Loucy (cell line): Measurements from ENCODE around the gene KAT6B.

Experiments used
- H2AFZ ChIP-seq: fragments of 200-600 bp; sonication (generic); 2 replicates; pipeline ENCODE4 v1.6.0; 2016; ENCODE audit warnings: antibody characterized with exemption, mild to moderate bottlenecking, low read length, moderate library complexity
- H3F3A ChIP-seq: fragments of 200-600 bp; 2 replicates; pipeline ENCODE4 v1.6.0; 2016; ENCODE audit warnings: antibody characterized with exemption, low read depth, mild to moderate bottlenecking
- H3K27me3 ChIP-seq: fragments of 200-600 bp; sonication (generic); 2 replicates; pipeline ENCODE4 v1.6.1; 2014; ENCODE audit warnings: low read length, mild to moderate bottlenecking; ENCODE audit not compliant: insufficient read depth, poor library complexity, severe bottlenecking
- H3K36me3 ChIP-seq: fragments of 200-600 bp; sonication (generic); 2 replicates; pipeline ENCODE4 v1.6.1; 2016; ENCODE audit warnings: low read length; ENCODE audit not compliant: insufficient read depth
- H3K4me1 ChIP-seq: fragments of 200-600 bp; sonication (generic); 2 replicates; pipeline ENCODE4 v1.5.1; 2014; ENCODE audit warnings: low read length, mild to moderate bottlenecking; ENCODE audit not compliant: insufficient read depth, poor library complexity, severe bottlenecking
- H3K4me2 ChIP-seq: fragments of 200-600 bp; sonication (generic); 2 replicates; pipeline ENCODE4 v1.6.0; 2014; ENCODE audit warnings: antibody characterized with exemption, low read length, low read depth, mild to moderate bottlenecking; ENCODE audit not compliant: poor library complexity, severe bottlenecking
- H3K4me3 ChIP-seq: fragments of 200-600 bp; sonication (generic); 2 replicates; pipeline ENCODE4 v1.5.1; 2014; ENCODE audit warnings: low read length, mild to moderate bottlenecking, mixed read lengths; ENCODE audit not compliant: poor library complexity, severe bottlenecking
- H3K79me2 ChIP-seq: fragments of 200-600 bp; sonication (generic); 2 replicates; pipeline ENCODE4 v1.6.1; 2014; ENCODE audit warnings: low read length; ENCODE audit not compliant: insufficient read depth
- H3K9ac ChIP-seq: fragments of 200-600 bp; sonication (generic); 2 replicates; pipeline ENCODE4 v1.6.0; 2014; ENCODE audit warnings: mild to moderate bottlenecking, low read depth, low read length, moderate library complexity; ENCODE audit not compliant: poor library complexity, severe bottlenecking
- H3K9me2 ChIP-seq: fragments of 200-600 bp; sonication (generic); replicated peaks from 2 replicates; pipeline ENCODE4 v1.6.1; 2016; ENCODE audit warnings: low read depth, low read length, mixed read lengths
- H3K9me3 ChIP-seq: fragments of 200-600 bp; sonication (generic); 2 replicates; pipeline ENCODE4 v1.6.1; 2014; ENCODE audit warnings: mild to moderate bottlenecking, antibody characterized with exemption, low read length, low read depth; ENCODE audit not compliant: insufficient read depth
- H4K20me1 ChIP-seq: fragments of 200-600 bp; sonication (generic); 2 replicates; pipeline ENCODE4 v1.6.0; 2014; ENCODE audit warnings: antibody characterized with exemption, low read length, mild to moderate bottlenecking; ENCODE audit not compliant: insufficient read depth, poor library complexity, severe bottlenecking
- EZH2phosphoT487 ChIP-seq: fragments of 200-600 bp; IDR thresholded peaks from 2 replicates; pipeline ENCODE4 v1.6.1; 2018; ENCODE audit warnings: antibody characterized with exemption, mild to moderate bottlenecking, moderate library complexity, borderline replicate concordance
- TF ChIP-seq, protein P1 (sequence below): fragments of 200-600 bp; sonication (generic); conservative IDR thresholded peaks from 2 replicates; pipeline ENCODE4 v1.5.1; 2014; ENCODE audit warnings: mild to moderate bottlenecking, antibody characterized with exemption, low read length

Gene KAT6B

DNA sequence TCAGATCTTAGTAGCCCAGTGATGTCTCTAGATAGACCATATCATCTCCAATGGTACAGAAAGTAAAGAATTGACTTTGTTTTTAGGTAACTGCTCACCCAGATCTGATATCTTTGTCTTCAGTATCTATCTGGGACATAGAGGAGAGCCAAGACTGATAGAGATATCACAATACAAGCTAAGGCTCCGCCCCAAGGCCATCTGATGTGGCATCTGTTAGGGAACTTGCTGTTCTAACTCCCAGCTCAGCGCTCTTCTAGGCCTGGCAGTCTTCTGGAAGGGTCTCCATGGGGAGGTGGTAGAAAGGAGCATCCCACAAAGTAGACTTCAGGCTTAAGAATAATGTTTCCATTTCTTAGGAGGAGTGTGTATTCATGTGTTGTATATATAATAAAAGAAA, 196.7 kb downstream of the KAT6B start:
- peaks cover 31% of the 10 kb centered on the region for H3K4me1 ChIP-seq
- H3K9ac ChIP-seq, result no peak overlapping the region
- H3K4me3 ChIP-seq, result no peak overlapping the region
- H3K9me2 ChIP-seq, result no peaks in the 10 kb centered on the region
- no peak overlapping the region for H3K4me2 ChIP-seq
- no peaks in the 10 kb centered on the region for H3F3A ChIP-seq
- H3K36me3 ChIP-seq, result peaks cover 78% of the 10 kb centered on the region
- H3K79me2 ChIP-seq, result no peaks in the 10 kb centered on the region; the same call in 1 of the 2 replicates
- no peaks in the 10 kb centered on the region for H3K9me3 ChIP-seq
- no peak overlapping the region for H2AFZ ChIP-seq
- TF ChIP-seq EZH2phosphoT487, result no peak
- TF ChIP-seq, protein P1, sequence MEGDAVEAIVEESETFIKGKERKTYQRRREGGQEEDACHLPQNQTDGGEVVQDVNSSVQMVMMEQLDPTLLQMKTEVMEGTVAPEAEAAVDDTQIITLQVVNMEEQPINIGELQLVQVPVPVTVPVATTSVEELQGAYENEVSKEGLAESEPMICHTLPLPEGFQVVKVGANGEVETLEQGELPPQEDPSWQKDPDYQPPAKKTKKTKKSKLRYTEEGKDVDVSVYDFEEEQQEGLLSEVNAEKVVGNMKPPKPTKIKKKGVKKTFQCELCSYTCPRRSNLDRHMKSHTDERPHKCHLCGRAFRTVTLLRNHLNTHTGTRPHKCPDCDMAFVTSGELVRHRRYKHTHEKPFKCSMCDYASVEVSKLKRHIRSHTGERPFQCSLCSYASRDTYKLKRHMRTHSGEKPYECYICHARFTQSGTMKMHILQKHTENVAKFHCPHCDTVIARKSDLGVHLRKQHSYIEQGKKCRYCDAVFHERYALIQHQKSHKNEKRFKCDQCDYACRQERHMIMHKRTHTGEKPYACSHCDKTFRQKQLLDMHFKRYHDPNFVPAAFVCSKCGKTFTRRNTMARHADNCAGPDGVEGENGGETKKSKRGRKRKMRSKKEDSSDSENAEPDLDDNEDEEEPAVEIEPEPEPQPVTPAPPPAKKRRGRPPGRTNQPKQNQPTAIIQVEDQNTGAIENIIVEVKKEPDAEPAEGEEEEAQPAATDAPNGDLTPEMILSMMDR, result no peak
- H4K20me1 ChIP-seq, result no peaks in the 10 kb centered on the region
- no peaks in the 10 kb centered on the region for H3K27me3 ChIP-seq

DNA sequence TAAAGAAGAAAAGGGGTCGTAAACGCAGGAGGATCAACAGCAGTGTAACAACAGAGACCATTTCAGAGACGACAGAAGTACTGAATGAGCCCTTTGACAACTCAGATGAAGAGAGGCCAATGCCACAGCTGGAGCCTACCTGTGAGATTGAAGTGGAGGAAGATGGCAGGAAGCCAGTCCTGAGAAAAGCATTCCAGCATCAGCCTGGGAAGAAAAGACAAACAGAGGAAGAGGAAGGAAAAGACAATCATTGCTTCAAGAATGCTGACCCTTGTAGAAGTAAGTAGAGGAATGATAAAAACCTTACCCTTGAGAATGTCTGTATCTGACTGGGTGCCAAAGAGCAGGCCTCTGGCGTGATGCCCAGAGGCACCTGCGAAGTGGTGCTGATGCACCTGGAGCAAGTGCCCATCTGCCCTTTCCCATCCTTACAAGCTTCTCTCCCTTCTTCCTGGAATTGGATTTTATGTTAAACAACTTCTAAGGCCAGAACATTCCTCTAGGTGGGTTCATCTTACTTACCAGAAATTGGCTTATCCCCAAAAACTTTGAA, 198.6 kb downstream of the KAT6B start:
- H3K79me2 ChIP-seq, result no peaks in the 10 kb centered on the region
- H3K27me3 ChIP-seq, result no peaks in the 10 kb centered on the region
- H3K9ac ChIP-seq, result no peak overlapping the region
- no peaks in the 10 kb centered on the region for H4K20me1 ChIP-seq
- H3K36me3 ChIP-seq, result peaks cover 93% of the 10 kb centered on the region
- no peaks in the 10 kb centered on the region for H3K9me2 ChIP-seq
- H3K4me1 ChIP-seq, result peaks cover 12% of the 10 kb centered on the region
- H3K4me3 ChIP-seq, result no peak overlapping the region
- H3K9me3 ChIP-seq, result no peaks in the 10 kb centered on the region
- no peak overlapping the region for H3K4me2 ChIP-seq
- no peaks in the 10 kb centered on the region for H3F3A ChIP-seq
- H2AFZ ChIP-seq, result no peak overlapping the region
- no peak for TF ChIP-seq EZH2phosphoT487
- TF ChIP-seq, protein P1, result no peak

DNA sequence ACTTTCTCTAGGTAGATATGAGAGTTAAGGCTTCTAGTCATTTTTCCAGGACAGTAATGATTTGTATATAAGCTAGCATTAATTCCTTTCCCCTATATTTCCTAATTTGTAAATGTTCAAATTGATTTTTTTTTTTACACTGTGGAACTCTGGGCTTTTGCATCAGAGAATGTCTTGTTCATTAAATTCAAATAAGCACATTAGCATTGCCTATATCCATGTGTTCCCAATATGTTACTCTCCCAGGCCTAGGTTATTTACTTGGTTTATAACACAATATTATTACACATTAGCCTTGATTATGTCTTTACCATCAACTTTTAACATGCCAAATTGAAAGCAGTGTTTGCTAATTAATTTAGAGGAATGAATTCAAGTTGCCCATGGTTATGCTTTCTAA, 201.6 kb downstream of the KAT6B start:
- TF ChIP-seq EZH2phosphoT487, result no peak
- TF ChIP-seq, protein P1, result no peak
- Histone ChIP-seq H3F3A (no peaks in the 10 kb centered on the region), H3K4me2 (no peak overlapping the region), H2AFZ (no peak overlapping the region), H3K36me3 (peaks cover 75% of the 10 kb centered on the region), H3K27me3 (no peaks in the 10 kb centered on the region), H3K9me3 (no peaks in the 10 kb centered on the region), H3K4me3 (no peak overlapping the region), H3K4me1 (no peaks in the 10 kb centered on the region), H3K9me2 (no peaks in the 10 kb centered on the region), H3K79me2 (no peaks in the 10 kb centered on the region), H3K9ac (no peak overlapping the region), H4K20me1 (no peaks in the 10 kb centered on the region)
